Right lobe of liver (tissue), 4 donors: ENCODE measurements around the gene LMLN.
"Not testable (repeated sequence)": the region's sequence is repeated elsewhere in the genome, so short reads cannot be mapped to it uniquely, and the experiment has no call there.

Source experiments
- POLR2A ChIP-seq: fragments of 450-650 bp; IDR thresholded peaks from one replicate; pipeline ENCODE4 v1.6.1; 2017; ENCODE audit warnings: antibody characterized with exemption, mild to moderate bottlenecking
- TF ChIP-seq, protein P1 (sequence below), 4 donors: fragments of 200-600 bp in 3 of 4; fragments of 450-650 bp in 1 of 4; IDR thresholded peaks; one replicate each; pipeline versions ENCODE4 v1.5.1 to v1.8.0; 2016 to 2022; ENCODE audit warnings: antibody characterized with exemption in 4 of 4, mild to moderate bottlenecking in 2 of 4
- donor health status: DM: no; HTN: no; CAD: no.
- donor health status: DM: no; HTN: no; CAD: no.
- donor health status: DM: no; HTN: yes; CAD: no.

DNA sequence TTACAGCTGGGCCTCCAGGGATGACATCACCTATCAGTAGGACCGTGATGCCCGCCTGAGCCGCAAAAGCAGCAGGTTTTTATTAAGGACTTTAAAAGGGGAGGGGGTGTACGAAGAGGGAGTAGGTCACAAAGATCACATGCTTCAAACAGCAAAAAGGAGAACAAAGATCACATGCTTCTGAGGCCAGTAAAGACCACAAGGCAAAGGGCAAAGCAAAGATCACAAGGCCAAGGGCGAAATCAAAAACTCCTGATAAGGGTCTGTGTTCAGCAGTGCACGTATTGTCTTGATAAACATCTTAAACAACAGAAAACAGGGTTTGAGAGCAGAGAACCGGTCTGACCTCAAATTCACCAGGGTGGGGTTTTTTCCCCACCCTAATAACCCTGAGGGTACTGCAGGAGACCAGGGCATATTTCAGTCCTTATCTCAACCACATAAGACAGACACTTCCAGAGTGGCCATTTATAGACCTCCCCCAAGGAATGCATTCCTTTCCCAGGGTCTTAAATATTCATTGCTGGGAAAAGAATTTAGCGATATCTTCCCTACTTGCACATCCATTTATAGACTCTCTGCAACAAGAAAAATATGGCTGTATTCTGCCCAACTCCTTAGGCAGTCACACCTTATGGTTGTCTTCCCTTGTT, 7.4 kb downstream of the LMLN start:
- TF ChIP-seq, protein P1, sequence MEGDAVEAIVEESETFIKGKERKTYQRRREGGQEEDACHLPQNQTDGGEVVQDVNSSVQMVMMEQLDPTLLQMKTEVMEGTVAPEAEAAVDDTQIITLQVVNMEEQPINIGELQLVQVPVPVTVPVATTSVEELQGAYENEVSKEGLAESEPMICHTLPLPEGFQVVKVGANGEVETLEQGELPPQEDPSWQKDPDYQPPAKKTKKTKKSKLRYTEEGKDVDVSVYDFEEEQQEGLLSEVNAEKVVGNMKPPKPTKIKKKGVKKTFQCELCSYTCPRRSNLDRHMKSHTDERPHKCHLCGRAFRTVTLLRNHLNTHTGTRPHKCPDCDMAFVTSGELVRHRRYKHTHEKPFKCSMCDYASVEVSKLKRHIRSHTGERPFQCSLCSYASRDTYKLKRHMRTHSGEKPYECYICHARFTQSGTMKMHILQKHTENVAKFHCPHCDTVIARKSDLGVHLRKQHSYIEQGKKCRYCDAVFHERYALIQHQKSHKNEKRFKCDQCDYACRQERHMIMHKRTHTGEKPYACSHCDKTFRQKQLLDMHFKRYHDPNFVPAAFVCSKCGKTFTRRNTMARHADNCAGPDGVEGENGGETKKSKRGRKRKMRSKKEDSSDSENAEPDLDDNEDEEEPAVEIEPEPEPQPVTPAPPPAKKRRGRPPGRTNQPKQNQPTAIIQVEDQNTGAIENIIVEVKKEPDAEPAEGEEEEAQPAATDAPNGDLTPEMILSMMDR (IDR thresholded peaks at IDR 0.05) = not testable (repeated sequence)
- not testable (repeated sequence) for TF ChIP-seq POLR2A
